ENCODE results near the gene FRAT2.

FRAT2 gene

GRCh38 chr10:97320480-97321031 lies 14.0 kb downstream of the FRAT2 start:
- Histone ChIP-seq H3K9me3 (ENCODE audit: insufficient read depth, low read depth, low read length) (no peaks in the 10 kb centered on the region), H4K20me1 (ENCODE audit: insufficient read depth, low read length, poor library complexity, severe bottlenecking) (peaks cover 9% of the 10 kb centered on the region), H3K4me2 (ENCODE audit: low read depth, low read length, poor library complexity, severe bottlenecking) (peak overlapping the region; percentile 98), H3K79me2 (ENCODE audit: insufficient read depth, low read length) (peaks cover 17% of the 10 kb centered on the region; the same call in 1 of the 2 replicates), H3K4me1 (ENCODE audit: insufficient read depth, low read length, poor library complexity, severe bottlenecking) (peaks cover 16% of the 10 kb centered on the region), H3K9me2 (replicated peaks; ENCODE audit: low read depth, low read length) (no peaks in the 10 kb centered on the region), H3K4me3 (ENCODE audit: low read length, poor library complexity, severe bottlenecking) (peak overlapping the region; percentile 94), H3K36me3 (ENCODE audit: insufficient read depth, low read length) (no peaks in the 10 kb centered on the region), H2AFZ (ENCODE audit: low read length) (peak overlapping the region; percentile 17; the same call in 1 of the 2 replicates), H3K9ac (ENCODE audit: low read depth, low read length, poor library complexity, severe bottlenecking) (peak overlapping the region; percentile 70), H3K27me3 (ENCODE audit: insufficient read depth, low read length, poor library complexity, severe bottlenecking) (no peaks in the 10 kb centered on the region), H3F3A (ENCODE audit: low read depth) (no peaks in the 10 kb centered on the region)
- no peak for TF ChIP-seq EZH2phosphoT487 (IDR thresholded peaks at IDR 0.05; ENCODE audit: borderline replicate concordance)
- TF ChIP-seq, protein P1, sequence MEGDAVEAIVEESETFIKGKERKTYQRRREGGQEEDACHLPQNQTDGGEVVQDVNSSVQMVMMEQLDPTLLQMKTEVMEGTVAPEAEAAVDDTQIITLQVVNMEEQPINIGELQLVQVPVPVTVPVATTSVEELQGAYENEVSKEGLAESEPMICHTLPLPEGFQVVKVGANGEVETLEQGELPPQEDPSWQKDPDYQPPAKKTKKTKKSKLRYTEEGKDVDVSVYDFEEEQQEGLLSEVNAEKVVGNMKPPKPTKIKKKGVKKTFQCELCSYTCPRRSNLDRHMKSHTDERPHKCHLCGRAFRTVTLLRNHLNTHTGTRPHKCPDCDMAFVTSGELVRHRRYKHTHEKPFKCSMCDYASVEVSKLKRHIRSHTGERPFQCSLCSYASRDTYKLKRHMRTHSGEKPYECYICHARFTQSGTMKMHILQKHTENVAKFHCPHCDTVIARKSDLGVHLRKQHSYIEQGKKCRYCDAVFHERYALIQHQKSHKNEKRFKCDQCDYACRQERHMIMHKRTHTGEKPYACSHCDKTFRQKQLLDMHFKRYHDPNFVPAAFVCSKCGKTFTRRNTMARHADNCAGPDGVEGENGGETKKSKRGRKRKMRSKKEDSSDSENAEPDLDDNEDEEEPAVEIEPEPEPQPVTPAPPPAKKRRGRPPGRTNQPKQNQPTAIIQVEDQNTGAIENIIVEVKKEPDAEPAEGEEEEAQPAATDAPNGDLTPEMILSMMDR (conservative IDR thresholded peaks at IDR 0.05; ENCODE audit: low read length): no peak

DNA sequence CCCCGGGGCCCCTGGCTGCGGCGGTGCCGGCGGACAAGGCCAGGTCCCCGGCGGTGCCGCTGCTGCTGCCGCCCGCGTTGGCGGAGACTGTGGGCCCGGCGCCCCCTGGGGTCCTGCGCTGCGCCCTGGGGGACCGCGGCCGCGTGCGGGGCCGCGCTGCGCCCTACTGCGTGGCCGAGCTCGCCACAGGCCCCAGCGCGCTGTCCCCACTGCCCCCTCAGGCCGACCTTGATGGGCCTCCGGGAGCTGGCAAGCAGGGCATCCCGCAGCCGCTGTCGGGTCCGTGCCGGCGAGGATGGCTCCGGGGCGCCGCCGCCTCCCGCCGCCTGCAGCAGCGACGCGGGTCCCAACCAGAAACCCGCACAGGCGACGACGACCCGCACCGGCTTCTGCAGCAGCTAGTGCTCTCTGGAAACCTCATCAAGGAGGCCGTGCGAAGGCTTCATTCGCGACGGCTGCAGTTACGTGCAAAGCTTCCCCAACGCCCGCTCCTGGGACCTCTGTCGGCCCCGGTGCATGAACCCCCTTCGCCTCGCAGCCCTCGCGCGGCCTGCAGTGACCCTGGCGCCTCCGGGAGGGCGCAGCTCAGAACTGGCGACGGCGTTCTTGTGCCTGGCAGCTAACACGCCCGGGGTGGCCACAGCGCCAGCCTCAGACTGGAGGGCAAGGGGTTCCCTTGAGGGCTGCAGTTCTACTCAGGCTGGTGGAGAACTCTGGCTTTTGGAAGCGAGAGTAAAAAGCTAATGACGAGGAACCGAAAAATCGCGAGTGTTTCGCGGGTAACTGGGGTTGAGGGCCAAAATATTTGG lies 14.7 kb downstream of the FRAT2 start:
- H3K9me2 ChIP-seq (replicated peaks; ENCODE audit: low read depth, low read length): no peaks in the 10 kb centered on the region
- H3K4me2 ChIP-seq (ENCODE audit: low read depth, low read length, poor library complexity, severe bottlenecking): peak overlapping the region; percentile 98
- H3K9me3 ChIP-seq (ENCODE audit: insufficient read depth, low read depth, low read length): no peaks in the 10 kb centered on the region
- peaks cover 9% of the 10 kb centered on the region for H4K20me1 ChIP-seq (ENCODE audit: insufficient read depth, low read length, poor library complexity, severe bottlenecking)
- H3K79me2 ChIP-seq (ENCODE audit: insufficient read depth, low read length): peaks cover 17% of the 10 kb centered on the region; the same call in 1 of the 2 replicates
- no peak for TF ChIP-seq EZH2phosphoT487 (IDR thresholded peaks at IDR 0.05; ENCODE audit: borderline replicate concordance)
- TF ChIP-seq, protein P1 (conservative IDR thresholded peaks at IDR 0.05; ENCODE audit: low read length): peak; percentile 41; the same call in 1 of the 2 replicates
- no peaks in the 10 kb centered on the region for H3K36me3 ChIP-seq (ENCODE audit: insufficient read depth, low read length)
- peak overlapping the region; percentile 17; the same call in 1 of the 2 replicates for H2AFZ ChIP-seq (ENCODE audit: low read length)
- H3K27me3 ChIP-seq (ENCODE audit: insufficient read depth, low read length, poor library complexity, severe bottlenecking): no peaks in the 10 kb centered on the region
- no peaks in the 10 kb centered on the region for H3F3A ChIP-seq (ENCODE audit: low read depth)
- peak overlapping the region; percentile 94 for H3K4me3 ChIP-seq (ENCODE audit: low read length, poor library complexity, severe bottlenecking)
- peaks cover 16% of the 10 kb centered on the region for H3K4me1 ChIP-seq (ENCODE audit: insufficient read depth, low read length, poor library complexity, severe bottlenecking)
- H3K9ac ChIP-seq (ENCODE audit: low read depth, low read length, poor library complexity, severe bottlenecking): peak overlapping the region; percentile 70

DNA sequence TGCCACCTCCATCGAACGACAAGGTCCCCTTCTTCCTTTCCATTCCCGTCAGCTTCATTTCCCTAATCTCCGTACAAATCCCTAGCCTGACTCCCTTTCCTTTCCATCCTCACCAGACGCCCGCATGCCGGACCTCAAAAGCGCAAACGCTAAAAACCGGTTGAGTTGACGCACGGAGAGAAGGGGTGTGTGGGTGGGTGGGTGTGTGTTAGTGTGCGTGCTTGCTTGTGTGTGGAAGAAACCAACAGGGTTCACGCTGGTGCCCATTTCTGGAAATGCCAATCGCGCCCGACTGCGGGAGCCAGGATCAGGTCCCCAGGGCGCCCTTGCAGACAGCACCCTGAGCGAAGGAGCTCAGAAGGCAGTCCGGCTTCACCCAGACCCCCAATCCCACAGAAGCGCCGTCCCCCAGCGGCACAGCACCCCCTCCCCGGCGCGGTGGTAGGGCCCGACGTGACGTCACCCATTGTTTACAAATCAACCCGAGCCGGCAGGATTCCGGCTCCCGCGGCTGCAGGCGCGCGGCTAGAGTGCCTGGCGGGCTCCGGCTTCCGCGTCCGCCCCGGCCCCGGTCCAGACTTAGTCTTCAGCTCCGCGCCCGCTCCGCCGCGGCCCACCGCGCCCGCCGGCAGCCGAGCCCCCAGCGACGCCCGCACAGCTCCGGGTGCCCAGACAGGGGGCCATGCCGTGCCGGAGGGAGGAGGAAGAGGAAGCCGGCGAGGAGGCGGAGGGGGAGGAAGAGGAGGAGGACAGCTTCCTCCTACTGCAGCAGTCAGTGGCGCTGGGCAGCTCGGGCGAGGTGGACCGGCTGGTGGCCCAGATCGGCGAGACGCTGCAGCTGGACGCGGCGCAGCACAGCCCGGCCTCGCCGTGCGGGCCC lies 15.5 kb downstream of the FRAT2 start, which contains the start of gene FRAT1:
TSS of gene FRAT1 (plus strand) at position 500 of the 880 bp plus-strand sequence. CDS start at position 683, 183 bp downstream.
- H3K9ac ChIP-seq (ENCODE audit: low read depth, low read length, poor library complexity, severe bottlenecking): peak within 1 kb of the TSS; percentile 88
- no peaks in the 10 kb centered on the region for H3F3A ChIP-seq (ENCODE audit: low read depth)
- peaks cover 16% of the 10 kb centered on the region for H3K4me1 ChIP-seq (ENCODE audit: insufficient read depth, low read length, poor library complexity, severe bottlenecking)
- H2AFZ ChIP-seq (ENCODE audit: low read length): peak within 1 kb of the TSS; percentile 99
- TF ChIP-seq, protein P1 (conservative IDR thresholded peaks at IDR 0.05; ENCODE audit: low read length): no peak
- TF ChIP-seq EZH2phosphoT487 (IDR thresholded peaks at IDR 0.05; ENCODE audit: borderline replicate concordance): no peak
- H3K4me3 ChIP-seq (ENCODE audit: low read length, poor library complexity, severe bottlenecking): peak within 1 kb of the TSS; percentile 94
- H3K27me3 ChIP-seq (ENCODE audit: insufficient read depth, low read length, poor library complexity, severe bottlenecking): no peaks in the 10 kb centered on the region
- H3K79me2 ChIP-seq (ENCODE audit: insufficient read depth, low read length): peaks cover 17% of the 10 kb centered on the region; the same call in 1 of the 2 replicates
- H3K9me2 ChIP-seq (replicated peaks; ENCODE audit: low read depth, low read length): no peaks in the 10 kb centered on the region
- no peaks in the 10 kb centered on the region for H3K9me3 ChIP-seq (ENCODE audit: insufficient read depth, low read depth, low read length)
- peak within 1 kb of the TSS; percentile 98 for H3K4me2 ChIP-seq (ENCODE audit: low read depth, low read length, poor library complexity, severe bottlenecking)
- peaks cover 9% of the 10 kb centered on the region for H4K20me1 ChIP-seq (ENCODE audit: insufficient read depth, low read length, poor library complexity, severe bottlenecking)
- H3K36me3 ChIP-seq (ENCODE audit: insufficient read depth, low read length): no peaks in the 10 kb centered on the region
